ENCODE results near the gene FOXO1.

DNA sequence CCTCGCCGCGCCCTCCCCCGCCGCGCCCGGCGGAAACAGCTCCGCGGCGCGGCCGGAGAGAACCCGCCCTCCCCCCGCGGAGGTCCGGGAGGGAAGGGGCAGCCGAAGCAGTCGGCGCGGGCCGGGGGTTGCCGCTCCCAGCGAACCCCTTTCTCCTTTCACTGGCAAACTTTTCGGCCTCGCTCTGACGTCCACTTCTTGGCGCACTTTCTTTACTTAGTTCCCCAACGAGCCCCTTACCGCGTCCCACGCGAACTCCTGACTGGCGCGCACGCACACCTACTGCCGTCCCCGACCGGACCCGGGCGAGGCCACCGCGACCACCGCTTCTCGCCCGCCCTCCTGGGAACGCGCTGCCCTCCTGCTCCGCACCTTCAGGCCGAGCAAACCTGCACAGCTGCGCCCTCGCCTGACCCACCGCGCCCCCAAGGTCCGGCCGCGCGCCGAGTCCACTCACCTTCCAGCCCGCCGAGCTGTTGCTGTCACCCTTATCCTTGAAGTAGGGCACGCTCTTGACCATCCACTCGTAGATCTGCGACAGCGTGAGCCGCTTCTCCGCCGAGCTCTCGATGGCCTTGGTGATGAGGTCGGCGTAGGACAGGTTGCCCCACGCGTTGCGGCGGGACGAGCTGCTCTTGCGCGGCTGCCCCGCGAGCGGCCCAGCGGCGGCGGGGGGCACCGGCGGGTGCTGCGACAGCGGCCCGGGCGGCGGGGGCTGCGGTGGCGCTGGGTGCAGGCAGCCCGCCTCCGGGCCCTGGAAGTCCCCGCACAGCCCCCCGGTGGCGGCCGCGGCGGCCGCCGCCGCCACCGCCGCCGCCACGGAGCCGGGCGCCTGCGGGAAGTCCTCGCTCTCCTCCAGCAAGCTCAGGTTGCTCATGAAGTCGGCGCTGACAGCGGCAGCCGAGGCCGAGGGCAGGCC is 1.1 kb downstream of the FOXO1 start:
- TF ChIP-seq POLR2A (IDR thresholded peaks at IDR 0.05): no peak
- TF ChIP-seq, protein P1, sequence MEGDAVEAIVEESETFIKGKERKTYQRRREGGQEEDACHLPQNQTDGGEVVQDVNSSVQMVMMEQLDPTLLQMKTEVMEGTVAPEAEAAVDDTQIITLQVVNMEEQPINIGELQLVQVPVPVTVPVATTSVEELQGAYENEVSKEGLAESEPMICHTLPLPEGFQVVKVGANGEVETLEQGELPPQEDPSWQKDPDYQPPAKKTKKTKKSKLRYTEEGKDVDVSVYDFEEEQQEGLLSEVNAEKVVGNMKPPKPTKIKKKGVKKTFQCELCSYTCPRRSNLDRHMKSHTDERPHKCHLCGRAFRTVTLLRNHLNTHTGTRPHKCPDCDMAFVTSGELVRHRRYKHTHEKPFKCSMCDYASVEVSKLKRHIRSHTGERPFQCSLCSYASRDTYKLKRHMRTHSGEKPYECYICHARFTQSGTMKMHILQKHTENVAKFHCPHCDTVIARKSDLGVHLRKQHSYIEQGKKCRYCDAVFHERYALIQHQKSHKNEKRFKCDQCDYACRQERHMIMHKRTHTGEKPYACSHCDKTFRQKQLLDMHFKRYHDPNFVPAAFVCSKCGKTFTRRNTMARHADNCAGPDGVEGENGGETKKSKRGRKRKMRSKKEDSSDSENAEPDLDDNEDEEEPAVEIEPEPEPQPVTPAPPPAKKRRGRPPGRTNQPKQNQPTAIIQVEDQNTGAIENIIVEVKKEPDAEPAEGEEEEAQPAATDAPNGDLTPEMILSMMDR (IDR thresholded peaks at IDR 0.05 in 4 of 5, conservative IDR thresholded peaks at IDR 0.05 in 1 of 5): no peak

All from gastrocnemius medialis (tissue), 4 donors.